Adrenal gland (tissue), 5 donors: ENCODE results near the gene NAT8L.

Source experiments
- CTCF ChIP-seq, 6 experiments: fragments of 450-650 bp in 4 of 6; fragments of 200-600 bp in 2 of 6; sonication (generic) in 1 of 6; IDR thresholded peaks; 1 replicate in 5 of 6; 2 replicates in 1 of 6; pipeline versions ENCODE4 v1.5.1 to v1.8.0; 2016 to 2021; ENCODE audit warnings: antibody characterized with exemption in 6 of 6, mild to moderate bottlenecking in 2 of 6, moderate library complexity in 1 of 6
- POLR2A ChIP-seq, 2 donors: fragments of 450-650 bp; IDR thresholded peaks; one replicate each; pipeline ENCODE4 v1.6.1; 2017; ENCODE audit warnings: antibody characterized with exemption in 2 of 2, mild to moderate bottlenecking in 2 of 2, moderate library complexity in 1 of 2
- donor health status: DM: no; HTN: no; CAD: no.

GRCh38 chr4:2054217-2054616 is 4.9 kb upstream of the NAT8L start:
- TF ChIP-seq POLR2A (IDR thresholded peaks at IDR 0.05) (no peak), CTCF (IDR thresholded peaks at IDR 0.05) (no peak)
